D721Med (cell line): Measurements from ENCODE around the gene PTPRG.

Source experiments
- DNase-seq: peaks from one replicate; pipeline ENCODE4 v3.0.0; 2011; ENCODE audit warnings: low spot score; ENCODE audit not compliant: insufficient read length
- FAIRE-seq: peaks from 2 replicates; lab custom pipeline; 2011; peaks lifted over from hg19 to GRCh38; lab: Jason Lieb, UNC
- TF ChIP-seq, protein P1 (sequence below): IDR thresholded peaks from 2 replicates; pipeline ENCODE4 v1.5.1; 2012; ENCODE audit warnings: mild to moderate bottlenecking, control low read depth; ENCODE audit not compliant: insufficient read depth; ENCODE audit errors: missing control alignments

The PTPRG gene

DNA sequence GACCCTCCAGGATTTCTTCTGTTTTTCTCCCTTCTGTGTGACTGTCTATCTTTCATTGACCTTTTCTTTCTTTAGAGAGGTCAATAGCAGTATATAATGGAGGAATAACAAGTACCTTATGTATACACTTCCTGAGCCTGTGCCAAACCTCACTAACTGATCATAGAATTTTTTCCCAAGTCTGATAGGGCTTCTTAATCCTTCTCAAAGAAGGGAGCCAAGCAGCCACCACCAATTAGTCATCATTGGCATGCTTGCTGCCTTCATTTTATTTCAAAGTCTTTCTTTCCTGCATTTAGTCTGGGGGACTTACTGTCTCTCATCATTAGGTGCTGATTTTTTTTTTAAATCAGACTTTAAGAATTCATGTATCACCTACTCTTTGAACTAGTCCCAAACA lies 485.0 kb downstream of the PTPRG start:
- FAIRE-seq, result no peak
- TF ChIP-seq, protein P1, sequence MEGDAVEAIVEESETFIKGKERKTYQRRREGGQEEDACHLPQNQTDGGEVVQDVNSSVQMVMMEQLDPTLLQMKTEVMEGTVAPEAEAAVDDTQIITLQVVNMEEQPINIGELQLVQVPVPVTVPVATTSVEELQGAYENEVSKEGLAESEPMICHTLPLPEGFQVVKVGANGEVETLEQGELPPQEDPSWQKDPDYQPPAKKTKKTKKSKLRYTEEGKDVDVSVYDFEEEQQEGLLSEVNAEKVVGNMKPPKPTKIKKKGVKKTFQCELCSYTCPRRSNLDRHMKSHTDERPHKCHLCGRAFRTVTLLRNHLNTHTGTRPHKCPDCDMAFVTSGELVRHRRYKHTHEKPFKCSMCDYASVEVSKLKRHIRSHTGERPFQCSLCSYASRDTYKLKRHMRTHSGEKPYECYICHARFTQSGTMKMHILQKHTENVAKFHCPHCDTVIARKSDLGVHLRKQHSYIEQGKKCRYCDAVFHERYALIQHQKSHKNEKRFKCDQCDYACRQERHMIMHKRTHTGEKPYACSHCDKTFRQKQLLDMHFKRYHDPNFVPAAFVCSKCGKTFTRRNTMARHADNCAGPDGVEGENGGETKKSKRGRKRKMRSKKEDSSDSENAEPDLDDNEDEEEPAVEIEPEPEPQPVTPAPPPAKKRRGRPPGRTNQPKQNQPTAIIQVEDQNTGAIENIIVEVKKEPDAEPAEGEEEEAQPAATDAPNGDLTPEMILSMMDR, result no peak
- no peak for DNase-seq

DNA sequence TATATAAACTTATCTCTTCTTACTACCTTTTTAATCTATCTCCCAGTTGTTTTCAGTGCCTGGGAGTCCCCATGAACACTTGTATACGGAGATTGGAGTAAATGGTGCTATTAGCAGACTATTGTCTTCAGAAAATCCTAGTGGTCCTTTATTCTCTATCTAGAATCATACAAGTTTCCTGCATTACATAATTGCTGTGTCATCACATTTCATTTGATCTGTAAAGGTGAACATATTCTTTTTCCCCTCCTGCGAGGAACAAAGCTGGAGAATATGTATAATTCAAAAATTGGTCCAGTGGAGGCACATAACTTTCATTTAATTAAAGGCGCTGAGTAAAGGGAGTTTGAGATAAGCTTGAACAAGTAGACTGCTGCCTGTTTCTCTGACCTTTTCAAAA lies 487.2 kb downstream of the PTPRG start:
- DNase-seq (no peak), FAIRE-seq (no peak)
- TF ChIP-seq, protein P1, result no peak

DNA sequence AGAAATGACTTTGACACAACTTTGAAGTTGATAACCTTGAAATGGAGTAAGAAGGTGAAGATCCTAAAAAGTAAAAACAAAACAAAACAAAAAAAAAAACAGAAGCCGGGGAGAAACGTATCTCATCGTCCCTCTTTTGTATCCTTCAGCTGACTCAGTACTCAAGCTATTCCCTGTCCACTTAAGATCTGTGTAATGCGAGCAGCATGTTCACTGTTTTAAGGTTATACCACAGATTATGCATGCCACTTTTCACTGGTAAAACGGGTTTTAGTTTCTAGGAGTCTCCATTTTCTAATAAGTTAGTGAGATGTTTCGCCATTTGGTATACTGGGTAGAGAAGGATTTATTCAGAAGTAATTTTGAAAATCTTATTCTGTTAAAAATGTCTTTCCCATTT lies 487.7 kb downstream of the PTPRG start:
- no peak for DNase-seq
- TF ChIP-seq, protein P1, result no peak
- FAIRE-seq, result no peak

DNA sequence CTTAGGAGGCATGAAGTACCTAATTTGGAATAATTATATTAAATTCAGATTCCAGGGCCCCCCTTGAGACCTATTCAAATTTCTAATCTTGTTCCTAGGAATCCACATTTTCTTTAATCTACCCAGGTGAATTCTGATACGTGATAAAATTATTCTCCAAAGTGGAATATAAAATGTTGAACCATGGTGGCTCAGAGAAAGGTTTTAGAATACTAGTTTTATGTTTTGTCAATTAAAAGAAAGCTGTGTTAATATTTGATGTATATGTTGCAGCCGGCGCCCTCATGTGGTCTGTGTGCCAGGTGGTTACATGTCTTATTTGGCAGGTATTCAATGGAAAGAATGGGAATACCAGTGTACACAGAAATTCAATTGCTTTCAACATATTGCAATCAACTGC lies 490.1 kb downstream of the PTPRG start:
- FAIRE-seq (no peak), DNase-seq (no peak)
- TF ChIP-seq, protein P1, result peak; percentile 62

DNA sequence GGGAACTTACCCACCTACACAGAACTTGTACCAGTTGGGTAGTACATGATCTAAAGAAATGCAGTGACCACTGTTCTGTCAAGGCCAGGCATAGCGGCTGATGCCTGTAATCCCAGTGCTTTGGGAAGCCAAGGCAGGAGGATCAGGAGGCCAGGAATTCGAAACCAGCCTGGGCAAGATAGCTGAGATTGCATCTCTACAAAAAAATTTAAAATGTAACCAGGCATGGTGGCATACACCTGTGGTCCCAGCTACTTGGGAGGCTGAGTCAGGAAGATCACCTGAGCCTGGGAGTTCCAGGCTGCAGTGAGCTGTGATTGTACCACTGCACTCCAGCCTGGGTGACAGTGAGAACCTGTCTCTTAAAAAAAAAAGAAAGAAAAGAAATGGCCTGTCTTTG lies 491.0 kb downstream of the PTPRG start:
- TF ChIP-seq, protein P1, result no peak
- DNase-seq (no peak), FAIRE-seq (no peak)

DNA sequence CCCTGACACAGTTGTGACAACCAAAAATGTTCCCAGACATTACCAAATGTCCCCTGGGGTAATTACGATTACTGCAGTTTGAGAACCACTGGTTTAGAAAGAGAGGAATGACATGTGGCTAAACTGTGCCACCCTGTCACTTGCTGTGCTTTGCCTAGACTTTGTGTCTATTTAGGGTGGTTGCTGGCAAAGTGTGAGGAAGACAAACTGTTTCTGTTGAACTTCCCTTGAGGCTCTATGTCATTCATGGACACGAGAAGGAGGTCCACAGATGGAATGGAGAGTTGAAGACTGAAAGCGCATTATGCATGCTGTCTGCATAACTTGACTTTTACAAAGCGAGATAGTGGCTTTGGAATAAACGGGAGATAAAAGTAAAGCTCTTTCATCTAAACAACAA lies 495.3 kb downstream of the PTPRG start:
- DNase-seq (no peak), FAIRE-seq (no peak)
- TF ChIP-seq, protein P1, result no peak

DNA sequence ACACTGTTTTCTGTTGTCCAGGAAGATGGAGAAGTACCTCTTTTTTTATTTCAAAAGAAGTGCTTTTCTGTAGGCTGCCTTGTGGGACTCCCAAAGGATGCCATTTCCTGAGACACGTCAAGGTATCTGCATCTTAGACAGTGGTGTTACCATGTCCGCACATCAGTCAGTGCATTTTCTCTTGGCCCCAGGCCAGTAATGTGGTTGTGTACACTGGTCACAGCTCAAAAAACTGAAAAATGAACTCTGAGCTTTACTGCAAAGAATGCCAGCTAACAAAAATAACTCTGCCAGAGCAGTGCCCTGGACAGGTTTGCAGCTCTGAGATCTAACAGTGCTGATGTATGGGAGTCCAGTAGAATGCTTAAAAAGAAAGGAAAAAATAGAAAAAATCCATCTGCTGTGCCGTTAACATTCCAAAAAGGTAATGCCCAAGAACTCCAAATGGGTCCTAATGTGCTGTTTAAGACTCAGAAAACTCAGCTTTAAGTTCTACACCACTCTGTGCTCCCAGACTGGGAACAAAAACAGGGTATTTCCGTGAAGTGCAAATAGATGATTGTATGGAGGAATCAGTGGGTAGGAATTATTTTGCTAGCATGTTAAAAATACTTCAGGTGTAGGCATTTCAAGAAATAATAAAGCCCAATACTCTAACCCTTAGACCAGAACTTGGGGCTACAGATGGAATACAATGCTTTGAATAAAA lies 496.1 kb downstream of the PTPRG start:
- FAIRE-seq, result no peak
- DNase-seq, result no peak
- TF ChIP-seq, protein P1, result no peak
